NCI-H2196 treated with DMSO at 0.1 percent for 48 hours (cell line): ENCODE data around the gene ABHD14A.

Source experiments
- DNase-seq: peaks from one replicate; lab custom pipeline; 2025; ENCODE audit not compliant: unreplicated experiment; lab: John Stamatoyannopoulos, UW

The ABHD14A gene

DNA sequence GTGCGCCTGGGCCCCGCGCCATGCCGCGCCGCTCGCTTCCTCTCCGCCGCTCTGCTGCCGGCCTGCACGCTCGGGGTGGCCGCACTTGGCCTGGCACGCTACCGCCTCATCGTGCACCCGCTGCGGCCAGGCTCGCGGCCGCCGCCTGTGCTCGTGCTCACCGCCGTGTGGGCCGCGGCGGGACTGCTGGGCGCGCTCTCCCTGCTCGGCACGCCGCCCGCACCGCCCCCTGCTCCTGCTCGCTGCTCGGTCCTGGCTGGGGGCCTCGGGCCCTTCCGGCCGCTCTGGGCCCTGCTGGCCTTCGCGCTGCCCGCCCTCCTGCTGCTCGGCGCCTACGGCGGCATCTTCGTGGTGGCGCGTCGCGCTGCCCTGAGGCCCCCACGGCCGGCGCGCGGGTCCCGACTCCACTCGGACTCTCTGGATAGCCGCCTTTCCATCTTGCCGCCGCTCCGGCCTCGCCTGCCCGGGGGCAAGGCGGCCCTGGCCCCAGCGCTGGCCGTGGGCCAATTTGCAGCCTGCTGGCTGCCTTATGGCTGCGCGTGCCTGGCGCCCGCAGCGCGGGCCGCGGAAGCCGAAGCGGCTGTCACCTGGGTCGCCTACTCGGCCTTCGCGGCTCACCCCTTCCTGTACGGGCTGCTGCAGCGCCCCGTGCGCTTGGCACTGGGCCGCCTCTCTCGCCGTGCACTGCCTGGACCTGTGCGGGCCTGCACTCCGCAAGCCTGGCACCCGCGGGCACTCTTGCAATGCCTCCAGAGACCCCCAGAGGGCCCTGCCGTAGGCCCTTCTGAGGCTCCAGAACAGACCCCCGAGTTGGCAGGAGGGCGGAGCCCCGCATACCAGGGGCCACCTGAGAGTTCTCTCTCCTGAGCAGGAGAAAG lies 18.7 kb upstream of the ABHD14A start:
- no peak for DNase-seq

DNA sequence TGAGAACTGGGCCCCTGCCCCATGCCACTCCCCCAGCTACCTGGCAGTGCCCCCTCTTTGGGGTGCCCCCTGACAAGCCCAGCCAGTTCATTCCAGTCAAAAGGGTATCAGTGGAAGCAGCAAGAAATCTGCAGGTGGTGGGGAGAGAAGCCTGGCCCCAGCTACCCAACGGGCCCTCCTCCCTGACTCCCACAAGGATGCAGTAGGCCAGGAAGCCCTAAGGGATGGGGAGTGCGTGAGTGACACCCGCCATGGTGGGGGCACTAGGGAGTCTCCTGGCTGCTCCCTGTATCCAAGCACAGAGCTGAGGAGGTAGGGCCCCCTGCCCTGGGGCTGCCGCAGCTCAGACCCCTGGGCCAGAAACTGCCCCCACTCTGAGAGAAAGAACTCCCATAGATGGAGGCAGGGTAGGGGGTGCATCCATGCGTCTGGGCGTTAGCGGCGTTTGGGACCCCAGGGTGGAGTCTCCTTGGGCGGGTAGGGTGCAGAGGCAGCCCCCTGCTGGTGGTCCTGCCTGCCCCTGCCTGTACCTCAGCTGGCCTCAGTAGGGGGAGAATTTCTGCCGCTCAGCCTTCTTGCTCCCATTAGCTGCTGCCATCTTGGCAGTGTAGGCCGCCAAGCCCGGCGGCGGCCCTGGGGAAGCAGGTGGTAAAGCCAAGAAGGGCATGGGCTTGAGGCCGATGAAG lies 17.2 kb upstream of the ABHD14A start:
- no peak for DNase-seq

DNA sequence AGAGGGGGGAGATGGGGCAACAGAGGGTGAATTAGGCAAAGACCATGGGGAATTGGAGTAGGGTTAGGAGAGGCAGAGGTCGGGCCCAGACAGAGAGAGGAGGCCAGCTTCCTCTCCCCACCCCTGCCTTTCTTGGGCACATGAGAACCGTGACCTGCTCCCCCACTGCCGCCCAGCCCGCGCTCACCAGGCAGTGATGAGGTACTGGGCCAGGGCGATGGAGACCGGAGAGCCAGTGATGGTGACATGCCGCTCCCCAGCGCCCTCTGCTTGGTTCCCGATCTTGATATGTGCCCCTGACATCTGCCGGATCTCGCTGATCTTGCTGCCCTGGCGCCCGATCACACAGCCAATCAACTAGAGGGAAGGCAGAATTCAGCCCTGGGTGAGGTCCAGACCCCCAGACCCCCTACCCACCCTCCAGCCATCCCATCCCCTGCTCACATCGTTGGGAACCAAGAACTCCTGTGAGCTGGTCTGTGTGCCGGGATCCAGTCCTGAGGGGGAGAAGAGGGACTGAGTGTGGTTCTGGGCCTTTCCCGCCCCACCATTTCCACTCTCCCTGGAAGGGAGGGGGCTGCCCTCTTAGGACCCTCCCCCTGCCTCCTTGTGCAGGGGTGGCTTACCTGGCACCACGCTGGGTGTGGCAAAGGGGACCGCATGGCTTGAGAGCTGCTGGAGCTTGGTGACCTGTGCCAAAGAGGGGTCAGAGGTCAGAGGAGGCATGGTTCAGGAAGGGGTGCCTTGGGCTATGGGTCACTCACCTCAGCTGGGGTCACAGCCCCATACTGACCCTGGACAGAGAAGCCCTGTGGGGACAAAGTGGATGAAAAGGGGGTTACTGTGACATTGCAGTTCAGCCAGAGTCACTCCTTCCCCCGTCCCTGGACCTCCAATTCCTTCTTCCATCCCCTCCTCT lies 16.0 kb upstream of the ABHD14A start:
- no peak for DNase-seq

DNA sequence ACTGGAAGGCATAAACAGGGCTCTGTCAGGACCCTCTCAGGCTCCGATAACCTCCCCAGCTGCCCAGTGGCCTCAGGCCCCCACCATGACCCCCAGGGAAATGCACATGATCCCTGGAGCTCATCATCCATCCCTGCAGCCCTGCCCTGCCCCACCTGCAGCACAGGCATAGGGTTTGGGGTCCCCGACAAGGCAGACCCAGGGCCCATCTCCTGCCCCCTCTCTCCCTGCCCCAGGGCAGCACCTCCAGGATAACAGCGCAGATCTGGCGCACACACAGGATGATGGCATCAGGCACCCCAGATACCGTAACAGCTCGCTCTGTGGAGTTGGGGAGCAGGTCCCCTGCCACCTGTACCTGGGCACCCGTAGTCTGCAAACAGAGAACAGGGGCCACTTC lies 15.2 kb upstream of the ABHD14A start:
- DNase-seq: no peak

DNA sequence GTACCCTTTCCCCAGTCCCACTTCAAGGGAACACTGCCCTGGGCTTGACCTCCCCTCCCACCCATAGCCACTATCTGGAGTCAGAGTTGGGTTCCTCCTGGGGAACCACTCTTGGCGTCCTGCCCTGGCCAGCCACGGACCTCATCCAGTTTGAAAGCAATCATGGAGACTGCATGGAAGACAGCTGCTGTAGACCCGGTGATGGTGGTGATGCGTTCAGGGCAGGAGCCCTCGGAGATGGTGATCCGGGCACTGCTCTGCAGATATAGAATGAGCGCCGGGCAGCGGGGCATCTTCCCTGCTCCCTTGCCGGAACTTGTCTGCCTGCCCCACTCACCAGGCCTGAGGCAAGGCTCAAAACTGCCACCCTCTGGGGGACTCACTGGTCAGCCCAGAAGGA lies 14.5 kb upstream of the ABHD14A start:
- no peak for DNase-seq

DNA sequence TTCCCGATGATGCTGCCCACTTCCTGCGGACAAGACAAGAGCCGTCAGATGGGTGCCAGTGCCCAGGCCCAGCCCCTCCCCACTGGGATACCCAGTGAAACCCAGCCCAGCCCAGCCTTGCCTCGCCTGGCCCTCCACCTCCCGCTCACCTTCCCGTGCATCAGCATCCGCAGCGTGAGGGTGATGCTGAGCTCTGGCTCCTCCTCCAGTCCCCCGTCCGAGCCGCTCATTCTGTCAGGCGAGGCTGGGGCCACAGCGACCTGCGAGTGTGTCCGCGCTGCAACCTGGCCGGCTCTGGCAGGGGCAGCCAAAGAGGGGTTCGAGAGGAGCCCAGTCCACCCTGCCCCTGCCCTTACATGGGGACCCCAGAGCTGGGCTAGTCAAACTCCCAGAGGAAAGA lies 13.9 kb upstream of the ABHD14A start:
- DNase-seq: no peak

DNA sequence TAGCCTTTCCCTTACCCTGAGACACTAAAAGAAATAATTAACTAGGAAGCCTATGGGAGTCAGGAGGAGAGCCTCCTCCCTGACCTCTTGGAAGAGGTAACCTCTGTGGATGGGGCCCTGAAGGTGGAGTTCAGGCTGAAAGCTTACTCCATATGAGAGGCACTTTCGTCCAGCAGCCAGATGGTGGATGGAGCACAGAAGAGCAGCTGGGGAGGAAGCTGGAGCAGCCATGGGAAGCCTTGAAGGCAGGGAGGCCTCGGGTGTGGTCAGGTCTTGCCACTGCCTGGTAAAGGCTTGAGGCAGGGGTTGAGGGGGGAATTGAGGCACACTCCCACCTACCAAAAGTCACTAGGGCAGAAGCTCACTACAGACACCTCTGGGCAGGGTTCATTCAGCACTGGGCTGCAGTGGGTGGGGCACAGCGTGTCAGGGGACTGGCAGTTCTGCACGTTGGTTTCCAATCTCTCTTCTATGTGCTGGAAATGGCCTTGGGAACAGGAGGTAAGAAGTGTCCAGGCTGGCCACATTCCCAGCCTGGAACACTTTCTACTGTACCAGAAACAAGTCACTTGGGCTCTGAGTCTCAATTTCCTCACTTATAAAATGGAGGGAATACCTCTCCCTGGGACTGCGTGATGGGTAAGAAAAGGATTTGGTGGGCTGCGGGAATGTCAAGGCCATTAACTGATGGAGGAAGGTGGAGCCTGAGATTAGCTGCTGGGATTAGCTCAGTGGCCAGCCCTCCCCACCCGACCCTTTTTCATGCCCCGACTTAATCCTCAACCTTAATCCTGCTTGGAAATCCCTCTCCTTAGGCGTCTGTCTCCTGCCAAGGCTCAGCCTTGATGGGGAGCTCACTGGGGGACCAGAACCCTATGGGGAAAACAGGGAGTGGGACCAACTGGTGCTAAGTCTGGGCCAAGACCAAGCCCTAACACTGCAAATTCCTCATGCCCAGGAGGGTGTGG lies 13.0 kb upstream of the ABHD14A start:
- DNase-seq: no peak

DNA sequence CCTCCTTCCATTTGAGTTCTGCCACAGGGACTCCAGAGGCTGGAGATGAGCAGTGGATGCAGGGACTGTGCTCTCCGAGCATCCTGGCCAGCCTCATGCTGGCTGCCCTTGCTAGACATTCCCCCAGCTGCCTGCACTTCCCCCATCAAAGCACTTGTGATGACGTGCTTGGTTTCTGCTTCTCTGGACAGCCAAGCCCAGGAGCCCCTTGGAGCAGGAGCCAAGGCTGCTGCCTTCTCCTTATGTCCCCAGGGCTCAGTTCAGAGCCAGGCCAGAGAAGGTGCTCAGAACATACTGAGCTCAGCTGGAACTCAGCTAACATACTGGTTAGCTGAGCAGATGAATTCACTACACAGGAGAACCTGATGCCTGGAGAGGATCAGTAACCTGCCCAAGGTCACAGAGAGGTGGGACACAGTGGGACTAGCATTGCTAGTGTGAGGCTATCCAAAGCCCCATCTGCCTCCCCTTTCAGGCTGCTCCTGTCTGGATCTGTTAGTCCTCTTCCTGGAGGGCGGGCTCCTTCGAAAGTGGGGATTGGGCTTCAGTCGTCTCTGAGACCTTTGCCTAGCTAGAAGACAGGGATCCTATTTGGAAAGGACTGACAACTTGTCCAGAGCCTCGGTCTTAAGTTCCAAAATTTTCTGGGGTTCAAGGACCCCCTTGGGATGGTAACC lies 11.9 kb upstream of the ABHD14A start:
- no peak for DNase-seq

DNA sequence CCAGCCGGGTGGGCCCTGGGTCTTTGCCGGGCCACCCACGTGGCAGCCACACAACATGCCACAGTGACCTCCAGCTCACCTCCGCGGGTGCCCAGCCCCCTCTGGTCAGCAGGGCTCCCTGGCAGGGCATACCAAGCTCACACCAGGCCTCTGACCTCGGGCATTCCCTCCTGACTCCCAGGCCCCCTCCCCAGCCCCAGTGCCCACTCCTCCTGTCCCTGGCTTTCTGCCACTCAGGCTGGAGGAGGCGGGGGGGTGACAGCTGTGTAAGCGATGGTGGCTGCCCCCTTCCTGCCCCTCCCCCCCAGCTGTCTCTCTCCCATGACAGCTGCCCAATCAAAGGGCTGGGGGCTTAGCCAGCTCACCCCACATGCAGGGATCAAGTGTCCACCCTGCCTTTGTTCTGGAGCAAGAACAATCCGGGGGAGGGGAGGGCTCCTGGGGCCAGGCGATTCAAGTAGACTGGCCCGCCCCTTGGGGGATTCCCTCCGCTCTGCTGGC lies 10.9 kb upstream of the ABHD14A start:
- DNase-seq: no peak

DNA sequence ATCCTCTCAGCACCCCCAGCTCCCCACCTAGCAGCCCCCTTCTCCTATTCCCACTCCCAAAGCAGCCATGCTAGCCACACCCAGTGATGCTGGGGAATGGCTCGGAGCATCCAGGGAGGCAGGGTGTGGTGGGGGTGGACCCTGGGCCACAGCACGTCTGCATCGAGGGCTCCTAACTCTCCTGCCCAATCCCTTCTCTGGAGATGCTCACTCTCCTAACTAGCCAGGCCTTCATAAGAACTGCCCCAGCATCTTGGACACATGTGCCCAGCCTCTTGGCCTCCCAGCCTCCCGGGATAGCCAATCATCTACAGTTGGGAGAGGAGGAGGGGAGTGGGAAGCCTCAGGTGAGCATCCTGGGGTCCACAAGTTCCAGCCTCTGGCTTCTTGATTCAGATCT lies 10.3 kb upstream of the ABHD14A start:
- DNase-seq: no peak

DNA sequence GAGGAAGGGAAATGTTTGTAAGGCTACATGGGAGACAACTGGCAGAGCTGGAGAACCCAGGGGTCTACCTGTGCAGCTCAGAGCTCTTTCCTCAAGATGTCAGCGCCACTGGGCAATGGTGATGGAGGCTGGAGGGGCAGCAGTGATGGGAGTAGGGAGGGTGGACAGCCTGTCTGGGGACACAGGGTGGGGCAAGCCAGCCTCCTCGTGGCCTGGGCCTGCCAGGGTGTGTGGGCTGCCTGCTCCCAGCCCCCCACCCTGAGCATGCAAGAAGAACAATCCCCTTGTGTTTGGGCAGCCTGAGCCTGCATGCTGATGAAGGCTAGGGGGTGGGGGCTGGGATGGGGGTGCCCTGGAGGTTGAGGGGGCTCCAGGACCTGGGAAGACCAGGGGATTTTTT lies 8.8 kb upstream of the ABHD14A start:
- no peak for DNase-seq

DNA sequence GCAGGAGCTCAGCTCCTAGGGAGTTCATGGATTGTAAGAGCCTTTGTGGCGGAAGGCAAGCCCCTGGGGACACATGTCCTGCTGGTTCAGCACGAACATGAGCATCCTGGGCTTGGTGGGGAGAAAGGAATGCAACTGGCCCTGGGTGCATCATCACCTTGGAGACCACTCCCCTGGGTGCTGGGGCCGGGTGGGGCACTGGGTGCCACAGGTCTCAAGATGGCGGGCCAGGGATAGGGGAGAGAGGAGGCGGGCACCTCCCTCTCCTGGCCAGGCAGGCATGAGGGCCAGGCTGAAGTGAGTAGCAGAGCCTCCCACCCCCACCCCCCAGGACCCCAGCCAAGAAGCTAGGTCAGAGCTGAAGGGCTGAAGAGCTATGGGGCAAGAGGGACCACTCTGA lies 8.4 kb upstream of the ABHD14A start:
- no peak for DNase-seq

DNA sequence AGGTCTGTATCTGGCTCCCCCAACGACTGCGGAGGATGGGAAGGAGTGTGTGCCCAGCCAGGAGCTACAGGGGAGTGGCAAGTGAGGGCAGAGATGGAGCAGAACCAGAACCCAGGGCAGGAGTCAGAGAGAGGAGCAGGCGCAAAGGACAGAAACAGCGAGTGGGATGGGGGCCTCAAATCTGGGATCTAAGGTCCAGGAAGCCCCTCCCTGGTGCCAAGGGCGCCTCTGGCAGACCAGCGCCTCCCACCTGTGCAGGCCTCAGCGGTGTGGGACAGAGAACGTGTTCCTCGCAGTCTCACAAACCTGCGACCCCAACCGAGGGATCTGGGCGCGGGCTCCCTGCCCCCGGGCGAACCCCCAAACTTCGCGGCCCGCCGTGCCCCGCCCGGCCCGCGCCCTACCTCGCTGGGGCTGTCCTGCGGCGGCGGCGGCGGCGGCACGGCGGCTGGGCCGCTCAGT lies 7.9 kb upstream of the ABHD14A start:
- DNase-seq: no peak

DNA sequence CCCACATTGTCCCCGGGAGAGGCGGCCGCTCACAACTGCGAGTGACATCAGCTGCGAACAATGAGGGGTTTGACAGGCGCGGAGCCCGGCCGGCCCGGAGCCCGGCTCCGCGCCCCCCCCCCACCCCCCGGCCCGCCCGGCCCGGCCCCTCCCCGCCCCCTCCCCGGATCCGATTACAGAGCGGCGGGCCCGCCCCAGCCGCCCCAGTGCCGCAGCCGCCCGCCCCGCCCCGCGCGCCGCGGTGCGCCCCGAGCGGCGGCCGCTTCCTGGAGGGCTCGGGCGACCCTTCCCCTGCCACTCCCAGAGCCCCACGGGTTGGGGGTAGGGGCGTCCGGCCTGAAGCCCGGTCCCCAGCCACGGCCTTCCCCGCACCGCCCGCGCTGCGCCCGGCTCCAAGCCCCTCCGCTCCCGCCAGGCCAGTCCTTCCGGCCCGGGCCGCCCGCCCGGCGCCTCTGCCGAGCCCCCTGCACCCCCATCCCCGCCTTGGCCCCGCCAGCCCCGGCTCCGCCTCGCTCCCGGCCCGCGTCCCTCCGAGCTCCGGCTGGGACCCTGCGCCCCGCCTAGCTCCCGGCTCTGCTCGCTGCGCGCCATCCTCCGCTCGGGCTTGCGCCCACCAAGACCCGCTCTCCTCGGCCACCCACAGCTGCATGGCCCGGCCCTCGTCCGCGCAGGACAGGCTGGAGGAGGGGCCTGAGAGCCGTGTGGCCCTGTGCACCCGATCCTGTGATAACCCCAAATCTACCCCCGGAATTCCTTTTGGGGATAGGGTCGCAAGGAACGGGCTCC lies 7.3 kb upstream of the ABHD14A start, which contains the start of gene PCBP4:
PCBP4 (minus strand) TSS at position 71 of the 786 bp plus-strand sequence. CDS start 6,214 bp downstream, outside the sequence.
- no peak for DNase-seq

DNA sequence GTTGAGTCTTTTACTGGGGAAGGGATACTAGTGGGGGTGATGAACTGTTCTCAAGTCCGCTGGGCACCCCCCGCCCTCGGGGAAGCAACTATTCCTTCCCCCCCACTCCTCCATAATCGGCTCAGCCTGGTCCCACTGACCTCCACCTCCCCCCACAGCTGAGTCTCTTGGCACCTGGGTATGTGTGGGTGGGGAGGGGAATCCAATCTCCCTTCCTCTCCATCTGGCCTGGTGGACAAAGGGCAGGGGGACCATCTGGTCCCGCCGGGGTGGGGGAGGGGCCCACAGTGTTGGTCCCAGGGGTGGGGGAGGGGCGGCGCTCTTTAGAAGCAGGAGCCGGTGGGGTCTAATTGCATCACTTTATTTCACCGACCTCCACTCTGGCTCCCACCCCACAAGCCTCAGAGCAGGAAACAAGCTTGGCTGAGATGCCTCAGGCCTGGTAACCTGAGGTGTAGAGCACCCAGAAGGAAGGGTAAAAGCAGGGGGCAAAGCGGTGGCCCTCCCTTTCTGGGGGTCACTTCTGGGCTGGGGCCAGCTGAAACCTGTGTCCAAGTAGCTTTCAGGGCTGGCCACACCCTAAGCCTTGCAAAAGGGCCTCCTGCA lies 6.6 kb upstream of the ABHD14A start:
- no peak for DNase-seq

DNA sequence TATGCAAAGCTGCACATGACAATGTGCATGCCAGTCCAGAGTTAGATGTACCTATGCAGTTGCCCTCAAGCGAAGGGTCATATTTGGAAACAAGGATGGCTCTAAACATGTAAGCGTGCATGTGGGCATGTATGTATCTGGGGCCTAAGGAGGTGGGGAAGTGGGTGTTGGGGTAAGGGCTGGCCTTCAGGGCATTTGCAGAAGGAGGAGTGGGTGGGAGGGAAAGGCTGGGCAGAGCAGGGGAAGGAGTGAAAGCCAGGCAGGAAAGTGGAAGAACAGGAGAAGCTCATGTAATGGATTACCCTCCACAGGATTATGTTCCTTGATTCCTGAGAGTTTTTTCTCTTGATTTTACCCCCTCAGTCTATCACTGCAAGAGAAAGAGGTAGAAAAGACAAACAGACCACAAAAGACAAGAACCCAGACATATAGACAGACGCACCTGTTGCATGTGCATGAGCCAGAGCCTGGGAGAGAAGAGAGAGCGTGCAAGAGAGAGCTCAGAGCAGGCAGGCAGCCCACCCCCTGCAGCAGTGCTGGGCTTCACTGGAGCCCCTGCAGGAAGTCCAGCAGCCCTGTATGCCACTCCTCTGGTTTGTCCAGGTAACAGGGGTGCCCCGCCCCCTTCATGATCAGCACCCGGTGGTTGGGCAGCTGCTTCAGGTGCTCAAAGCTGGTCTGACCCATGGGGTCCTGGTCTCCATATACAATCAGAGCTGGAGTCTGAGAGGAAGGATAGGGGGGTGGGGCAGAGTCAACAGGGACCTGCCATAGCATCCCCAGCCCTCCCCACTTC lies 5.8 kb upstream of the ABHD14A start:
- no peak for DNase-seq

DNA sequence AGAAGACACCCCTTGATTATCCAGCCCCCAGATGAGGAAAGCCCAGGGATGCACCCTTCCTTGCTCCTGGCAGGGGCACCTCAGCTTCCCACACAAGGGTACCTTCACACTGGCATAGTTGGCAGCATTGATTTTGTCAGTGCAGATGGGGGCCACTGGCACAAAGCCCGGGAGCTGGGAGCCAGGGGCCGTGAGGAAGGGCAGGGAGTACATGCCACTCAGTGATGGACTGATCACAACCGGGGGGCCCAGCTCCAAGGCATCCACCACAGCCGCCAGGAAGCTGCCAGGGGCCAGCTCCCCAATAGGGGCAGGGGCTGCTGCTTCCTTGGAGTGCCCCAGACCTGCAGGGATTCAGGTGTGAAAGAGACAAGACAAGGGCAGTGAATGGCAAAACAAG lies 5.0 kb upstream of the ABHD14A start:
- DNase-seq: no peak
